Right renal cortex interstitium (tissue), 3 donors: Measurements from ENCODE around the gene BRICD5. TPM values are rescaled to one million over a fixed set of nuclear protein-coding genes. Genes with fewer than 3 reads are reported as not detected.

Source experiments
- DNase-seq, 3 donors: peaks; one replicate each; pipeline ENCODE4 v3.0.0-alpha.2; 2013; ENCODE audit warnings: low read depth in 3 of 3, low spot score in 2 of 3
- polyA plus RNA-seq, 3 donors: library from polyadenylated mRNA; unstranded; fragments of 120-200 nt; gene quantifications; one replicate each; pipeline ENCODE4 v1.2.1, GENCODE V29; 2013; ENCODE audit not compliant: insufficient read length in 3 of 3

The BRICD5 gene
- polyA plus RNA-seq, 3 donors, result 3.0 to 4.1 (median 3.0) TPM

DNA sequence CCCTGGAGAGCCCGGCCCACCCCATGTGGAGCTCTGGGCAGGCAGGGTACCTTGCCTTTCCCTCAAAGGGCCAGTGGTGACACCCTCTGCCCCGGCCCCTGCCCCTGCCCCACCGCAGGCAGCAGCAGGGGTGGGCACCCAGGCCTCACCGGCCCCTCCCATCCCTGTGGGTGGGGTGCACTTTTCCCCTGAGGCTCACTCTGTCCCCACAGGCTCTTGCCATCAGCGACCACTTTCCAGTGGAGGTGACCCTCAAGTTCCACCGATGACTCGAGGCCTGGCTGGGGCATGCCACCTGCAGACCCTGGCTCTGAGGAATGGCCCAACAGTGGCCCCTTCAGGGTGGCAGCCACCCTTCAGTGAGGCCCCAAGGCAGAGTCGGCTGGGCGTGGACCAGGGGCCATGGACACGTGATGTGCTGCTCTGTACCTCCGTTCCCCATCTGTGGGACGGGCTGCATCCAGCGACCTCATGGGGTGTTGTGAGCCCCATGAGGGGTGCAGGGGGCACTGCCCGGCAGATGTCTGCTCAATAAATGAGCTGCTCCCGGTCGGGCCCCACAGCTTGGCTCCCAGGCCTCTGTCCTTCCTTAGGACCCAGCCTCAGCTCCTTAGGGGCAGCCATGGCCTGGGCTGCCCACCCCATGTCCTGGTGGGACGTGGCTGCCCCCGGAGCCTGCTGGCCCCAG is 27.6 kb upstream of the BRICD5 start:
- no peak for DNase-seq

DNA sequence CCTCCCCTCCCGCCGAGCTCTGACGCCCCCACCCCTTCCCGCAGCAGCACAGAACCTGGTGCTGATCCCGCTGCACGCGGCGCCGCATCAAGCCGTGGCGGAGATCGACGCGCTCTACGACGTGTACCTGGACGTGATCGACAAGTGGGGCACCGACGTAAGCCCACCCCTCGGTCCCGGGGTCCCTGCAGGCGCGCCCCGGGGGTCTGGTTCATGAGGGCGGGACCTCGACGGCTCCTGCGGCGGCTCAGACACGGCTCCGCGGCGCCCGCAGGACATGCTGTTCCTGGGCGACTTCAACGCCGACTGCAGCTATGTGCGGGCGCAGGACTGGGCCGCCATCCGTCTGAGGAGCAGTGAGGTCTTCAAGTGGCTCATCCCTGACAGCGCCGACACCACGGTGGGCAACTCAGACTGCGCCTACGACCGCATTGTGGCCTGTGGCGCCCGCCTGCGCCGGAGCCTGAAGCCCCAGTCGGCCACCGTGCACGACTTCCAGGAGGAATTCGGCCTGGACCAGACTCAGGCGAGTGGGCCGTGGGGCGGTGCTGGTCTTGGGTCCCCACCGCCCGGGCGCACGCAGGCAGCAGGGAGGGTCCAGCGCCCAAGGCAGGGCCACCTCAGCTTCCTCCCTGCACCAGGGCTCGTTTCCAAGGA is 27.0 kb upstream of the BRICD5 start:
- DNase-seq, result no peak

DNA sequence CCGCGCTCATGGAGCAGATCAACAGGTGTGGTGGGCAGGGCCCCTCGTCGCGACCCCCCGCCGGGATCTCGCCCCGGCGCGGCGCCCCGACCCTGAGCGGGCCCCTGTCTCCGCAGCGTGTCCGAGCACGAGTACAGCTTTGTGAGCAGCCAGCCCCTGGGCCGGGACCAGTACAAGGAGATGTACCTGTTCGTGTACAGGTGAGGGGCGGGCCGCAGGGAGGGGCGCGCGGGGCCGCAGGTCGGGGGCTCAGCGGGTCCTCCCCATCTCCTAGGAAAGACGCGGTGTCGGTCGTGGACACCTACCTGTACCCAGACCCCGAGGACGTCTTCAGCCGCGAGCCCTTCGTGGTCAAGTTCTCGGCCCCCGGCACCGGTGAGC is 26.4 kb upstream of the BRICD5 start:
- no peak for DNase-seq

DNA sequence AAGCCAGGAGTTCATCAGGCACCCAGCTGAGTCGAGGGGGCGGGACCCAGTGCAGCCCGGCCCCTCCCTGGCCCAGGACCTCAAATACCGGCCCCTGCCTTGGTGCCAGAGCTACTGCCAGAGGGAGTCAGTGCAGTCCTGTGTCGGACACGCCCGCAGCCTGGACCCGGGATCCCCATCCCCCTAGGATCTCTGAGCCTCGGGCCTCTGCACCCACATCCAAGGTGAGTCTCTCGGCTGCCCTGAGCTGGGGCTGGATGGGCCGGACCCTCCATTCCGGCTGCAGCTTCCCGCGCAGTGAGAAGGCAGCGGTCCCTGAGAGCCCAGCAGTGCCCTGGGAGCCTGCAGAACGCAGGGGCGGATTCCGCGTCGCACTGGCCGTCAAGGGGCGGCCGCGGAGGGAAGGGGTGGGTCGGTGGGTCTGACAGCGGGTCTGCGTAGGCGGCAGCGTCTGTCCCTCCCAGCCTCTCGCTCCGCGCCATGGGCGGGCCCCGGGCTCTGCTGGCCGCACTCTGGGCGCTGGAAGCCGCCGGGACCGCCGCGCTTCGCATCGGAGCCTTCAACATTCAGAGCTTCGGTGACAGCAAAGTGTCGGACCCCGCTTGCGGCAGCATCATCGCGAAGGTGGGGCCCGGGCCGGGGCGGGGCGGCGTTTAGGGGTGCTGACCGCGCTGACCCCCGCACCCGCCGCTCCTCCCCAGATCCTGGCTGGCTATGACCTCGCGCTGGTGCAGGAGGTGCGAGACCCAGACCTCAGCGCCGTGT is 25.9 kb upstream of the BRICD5 start, which contains the start of gene DNASE1L2:
Gene DNASE1L2 (plus strand): TSS at position 108 of the 765 bp plus-strand sequence. CDS start 373 bp downstream, at position 481.
- DNase-seq, result no peak

DNA sequence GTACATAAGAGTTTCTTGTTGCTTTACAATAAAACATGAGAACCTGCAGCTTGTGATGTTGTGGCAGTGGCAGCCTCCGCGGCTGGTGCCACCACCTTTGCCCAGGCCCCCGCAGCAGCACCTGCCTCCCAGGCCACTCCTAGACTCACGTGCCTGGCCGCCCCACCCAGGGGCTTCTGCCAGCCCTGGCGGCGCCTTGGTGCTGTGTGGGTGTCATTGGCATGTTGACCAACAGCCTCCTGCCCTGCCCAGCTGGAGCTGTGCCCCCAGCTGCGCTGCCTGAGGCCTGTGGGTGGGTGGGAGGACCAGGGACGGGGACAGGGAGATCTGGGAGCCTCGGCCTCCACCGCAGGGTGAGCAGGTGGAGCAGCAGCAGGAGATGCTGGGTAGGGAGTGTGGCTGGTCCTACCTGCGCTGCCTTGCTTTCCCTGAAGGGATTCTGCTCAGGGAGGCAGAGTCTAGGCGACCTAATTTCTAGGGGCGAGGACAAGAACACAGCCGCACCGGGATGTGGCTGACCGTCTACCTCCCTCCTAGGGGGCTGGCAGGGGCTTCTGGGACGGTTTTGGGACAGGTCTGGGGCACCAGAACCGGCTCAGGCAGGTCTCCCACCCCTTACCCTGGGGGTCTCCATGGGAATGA is 25.2 kb upstream of the BRICD5 start:
- DNase-seq, result no peak

DNA sequence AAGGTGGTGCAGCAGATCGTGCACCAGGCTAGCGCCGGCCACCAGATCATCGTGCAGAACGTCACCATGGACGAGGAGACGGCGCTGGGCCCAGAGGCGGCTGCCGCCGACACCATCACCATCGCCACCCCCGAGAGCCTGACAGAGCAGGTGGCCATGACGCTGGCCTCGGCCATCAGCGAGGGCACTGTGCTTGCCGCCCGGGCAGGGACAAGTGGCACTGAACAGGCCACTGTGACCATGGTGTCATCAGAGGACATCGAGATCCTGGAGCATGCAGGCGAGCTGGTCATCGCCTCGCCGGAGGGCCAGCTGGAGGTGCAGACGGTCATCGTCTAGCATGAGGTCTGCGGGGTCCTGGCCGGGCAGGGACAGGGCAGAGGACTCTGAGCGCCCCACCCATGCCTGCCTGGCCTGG is 24.6 kb upstream of the BRICD5 start:
- no peak for DNase-seq

DNA sequence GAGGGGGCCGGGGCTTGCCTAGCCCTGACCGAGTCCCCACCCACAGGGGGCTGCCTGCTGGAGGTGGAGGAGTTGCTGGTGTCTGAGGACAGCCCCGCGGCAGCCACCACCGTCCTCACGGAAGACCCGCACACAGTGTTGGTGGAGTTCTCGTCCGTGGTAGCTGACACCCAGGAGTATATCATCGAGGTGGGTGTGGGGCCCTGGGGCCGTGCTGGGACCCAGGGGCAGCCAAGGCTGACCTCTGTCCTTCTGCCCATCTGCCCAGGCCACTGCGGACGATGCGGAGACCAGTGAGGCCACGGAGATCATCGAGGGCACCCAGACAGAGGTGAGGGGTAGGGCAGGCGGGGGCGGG is 24.1 kb upstream of the BRICD5 start:
- no peak for DNase-seq

DNA sequence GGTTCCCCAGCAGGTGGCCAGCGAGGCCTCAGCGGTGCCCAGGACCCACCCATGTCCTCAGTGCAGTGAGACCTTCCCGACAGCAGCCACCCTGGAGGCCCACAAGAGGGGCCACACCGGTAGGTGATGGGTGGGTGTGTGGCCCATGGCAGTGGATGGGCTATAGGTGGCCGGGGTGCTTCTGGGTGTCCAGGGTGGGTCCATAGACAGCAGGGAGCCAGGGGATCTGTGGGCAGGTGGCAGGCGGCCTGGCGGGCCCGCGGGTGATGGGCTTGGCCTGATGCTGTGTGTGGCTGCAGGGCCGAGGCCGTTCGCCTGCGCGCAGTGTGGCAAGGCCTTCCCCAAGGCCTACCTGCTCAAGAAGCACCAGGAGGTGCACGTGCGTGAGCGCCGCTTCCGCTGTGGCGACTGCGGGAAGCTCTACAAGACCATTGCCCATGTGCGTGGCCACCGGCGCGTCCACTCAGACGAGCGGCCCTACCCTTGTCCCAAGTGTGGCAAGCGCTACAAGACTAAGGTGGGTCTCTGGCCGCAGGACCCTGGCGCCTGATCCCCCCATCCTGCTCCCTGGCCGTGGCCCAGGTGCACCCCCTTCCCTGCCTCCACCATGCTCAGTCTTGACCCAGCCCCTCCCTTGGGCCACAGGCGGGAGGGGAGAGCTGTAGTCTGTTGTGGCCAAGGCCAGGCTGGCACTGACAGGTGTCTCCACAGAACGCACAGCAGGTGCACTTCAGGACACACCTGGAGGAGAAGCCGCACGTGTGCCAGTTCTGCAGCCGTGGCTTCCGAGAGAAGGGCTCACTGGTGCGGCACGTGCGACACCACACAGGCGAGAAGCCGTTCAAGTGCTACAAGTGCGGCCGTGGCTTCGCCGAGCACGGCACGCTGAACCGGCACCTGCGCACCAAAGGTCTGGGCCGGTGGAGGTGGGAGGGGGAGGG is 23.5 kb upstream of the BRICD5 start:
- no peak for DNase-seq

DNA sequence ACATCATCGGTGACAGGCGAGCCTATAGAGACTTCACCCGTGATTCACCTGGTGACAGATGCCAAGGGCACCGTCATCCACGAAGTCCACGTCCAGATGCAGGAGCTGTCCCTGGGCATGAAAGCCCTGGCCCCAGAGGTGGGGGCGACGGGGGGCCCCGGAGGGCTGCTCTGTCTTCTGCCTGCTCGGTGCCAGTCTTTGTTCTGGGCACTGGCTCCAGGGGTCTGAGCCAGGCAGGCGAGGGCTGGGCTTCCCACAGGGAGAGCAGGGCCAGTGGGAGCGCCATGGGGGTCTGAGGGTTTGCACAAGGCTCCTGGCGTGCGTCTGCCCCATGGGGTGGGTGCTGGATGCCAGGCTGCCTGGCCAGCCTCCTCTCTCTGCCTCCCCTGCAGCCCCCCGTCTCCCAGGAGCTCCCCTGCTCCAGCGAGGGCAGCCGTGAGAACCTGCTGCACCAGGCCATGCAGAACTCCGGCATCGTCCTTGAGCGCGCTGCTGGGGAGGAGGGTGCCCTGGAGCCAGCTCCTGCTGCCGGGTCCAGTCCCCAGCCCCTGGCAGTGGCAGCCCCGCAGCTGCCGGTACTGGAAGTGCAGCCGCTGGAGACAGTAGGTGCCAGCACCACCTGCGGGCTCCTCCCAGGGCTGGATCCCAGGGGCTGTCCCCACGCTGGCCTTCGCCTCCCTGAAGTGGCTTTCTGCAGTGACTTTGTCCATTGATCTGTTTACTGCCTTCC is 22.5 kb upstream of the BRICD5 start:
- DNase-seq, result no peak

DNA sequence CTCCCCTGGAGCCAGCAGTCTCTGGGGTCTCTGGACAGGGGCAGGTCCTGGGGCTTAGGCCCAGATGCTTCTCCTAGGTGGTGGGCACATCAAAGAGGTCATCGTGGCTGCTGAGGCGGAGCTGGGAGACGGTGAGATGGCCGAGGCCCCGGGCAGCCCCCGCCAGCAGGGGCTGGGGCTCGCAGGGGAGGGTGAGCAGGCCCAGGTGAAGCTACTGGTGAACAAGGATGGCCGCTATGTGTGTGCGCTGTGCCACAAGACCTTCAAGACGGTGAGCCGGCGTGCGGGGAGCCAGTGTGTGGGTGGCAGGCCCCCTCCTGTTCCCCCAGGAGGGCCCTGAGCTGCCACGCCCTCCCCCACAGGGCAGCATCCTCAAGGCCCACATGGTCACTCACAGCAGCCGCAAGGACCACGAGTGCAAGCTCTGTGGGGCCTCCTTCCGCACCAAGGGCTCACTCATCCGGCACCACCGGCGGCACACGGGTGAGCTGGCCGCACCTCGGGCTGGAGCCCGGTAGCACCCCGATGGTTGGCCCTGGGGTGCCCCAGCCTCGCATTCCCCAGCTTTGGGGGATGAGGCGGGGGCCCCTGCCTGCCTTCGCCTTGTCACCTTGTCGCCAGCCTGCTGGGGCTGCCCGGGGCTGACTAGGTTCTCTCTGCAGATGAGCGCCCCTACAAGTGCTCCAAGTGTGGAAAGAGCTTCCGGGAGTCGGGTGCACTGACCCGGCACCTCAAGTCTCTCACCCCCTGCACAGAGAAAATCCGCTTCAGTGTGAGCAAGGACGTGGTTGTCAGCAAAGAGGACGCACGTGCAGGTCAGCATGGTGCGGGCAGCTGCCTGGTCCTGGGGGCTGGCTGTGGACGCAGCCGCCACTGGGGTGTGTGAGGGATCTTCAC is 21.7 kb upstream of the BRICD5 start:
- DNase-seq, result no peak

DNA sequence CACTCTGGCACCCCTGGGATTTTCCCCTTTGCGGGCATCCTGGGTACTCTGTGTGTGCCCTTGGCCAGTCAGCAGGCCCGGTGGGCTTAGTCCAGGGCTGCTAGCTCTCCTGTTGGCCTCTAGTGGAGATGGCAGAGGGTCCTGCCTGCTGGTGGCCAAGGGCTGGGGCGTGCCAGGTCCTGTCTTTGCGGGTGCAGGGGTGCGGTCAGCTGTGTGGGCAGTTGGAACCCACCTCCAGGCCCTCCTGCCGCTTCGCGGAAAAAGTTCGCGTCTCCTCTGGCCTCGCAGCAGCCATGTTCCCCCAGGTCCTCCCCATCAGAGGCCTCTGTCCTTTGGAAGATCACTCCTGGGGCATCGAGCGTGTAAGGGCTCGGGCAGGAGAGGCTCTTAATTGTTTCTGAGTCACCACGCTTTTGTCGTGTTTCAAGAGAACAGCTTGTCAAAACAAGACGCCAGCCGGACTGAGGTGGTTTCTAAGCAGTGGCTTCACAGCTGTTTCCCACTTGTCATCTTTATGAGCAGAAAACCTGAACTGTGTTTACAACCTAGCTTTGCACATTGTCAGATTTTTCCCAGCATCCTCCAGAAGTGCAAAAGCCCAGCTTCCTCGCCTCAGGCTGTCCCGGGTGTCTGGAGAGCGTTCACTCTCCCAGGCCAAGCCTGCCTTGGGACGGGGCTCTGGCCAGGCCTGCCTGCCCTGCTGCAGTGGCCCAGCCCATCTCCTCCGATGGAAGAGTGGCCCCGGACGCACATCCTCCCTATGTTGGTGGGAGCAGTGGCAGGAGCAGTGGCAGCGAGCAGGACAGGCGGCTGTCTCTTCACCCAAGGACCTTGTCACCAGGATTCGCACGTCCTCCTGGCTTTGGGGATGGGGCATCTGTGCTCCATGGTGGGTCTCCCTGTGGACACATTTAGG is 20.6 kb upstream of the BRICD5 start:
- DNase-seq, result no peak

DNA sequence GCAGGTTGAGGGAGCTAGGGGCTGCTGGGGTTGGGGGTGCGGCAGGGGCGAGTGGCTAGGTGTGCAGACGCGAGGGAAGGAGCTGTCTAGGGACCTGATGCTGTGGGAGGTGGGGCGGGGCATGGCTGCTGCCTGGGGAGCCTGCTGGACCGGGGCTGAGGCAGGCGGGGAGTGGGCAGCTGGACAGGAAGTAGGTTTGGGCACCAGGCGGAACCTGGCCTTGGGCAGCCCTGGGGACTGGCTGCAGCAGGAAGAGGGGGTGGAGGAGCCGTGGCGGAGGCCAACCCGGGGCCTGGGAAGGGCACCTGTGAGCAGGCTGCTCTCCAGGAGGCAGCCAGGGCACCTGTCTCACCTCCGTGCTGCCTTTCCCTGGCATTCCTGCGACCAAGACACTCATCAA is 19.7 kb upstream of the BRICD5 start:
- no peak for DNase-seq

DNA sequence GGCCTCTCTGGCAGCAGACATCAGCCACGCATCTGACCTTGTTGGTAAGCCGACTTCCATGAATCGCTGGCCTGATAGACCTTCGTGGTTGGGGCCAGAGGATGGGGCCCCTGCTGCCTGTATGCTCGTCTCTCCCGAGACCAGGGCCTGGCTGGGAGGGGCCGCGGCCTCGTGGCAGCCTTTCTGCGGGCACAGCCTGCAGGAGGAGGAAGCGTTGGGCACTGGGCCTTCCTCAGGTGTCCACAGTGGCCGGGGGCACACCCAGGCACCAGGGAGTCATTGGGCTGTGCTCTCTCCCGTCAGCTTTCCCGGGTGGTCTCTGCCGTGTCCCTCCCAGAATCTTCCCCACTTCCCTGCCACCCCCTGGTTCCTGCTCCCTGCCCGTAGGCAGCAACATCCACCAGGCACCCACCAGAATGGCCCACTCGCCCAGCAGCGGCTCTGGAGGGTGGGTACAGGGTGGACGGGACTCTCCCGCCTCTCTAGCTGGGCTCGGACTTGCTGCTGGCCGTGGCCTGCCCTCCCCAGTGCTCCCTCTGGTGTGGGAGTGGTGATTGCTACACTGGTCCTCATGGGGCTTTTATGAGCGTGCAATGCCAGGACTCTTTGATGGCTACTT is 19.1 kb upstream of the BRICD5 start:
- no peak for DNase-seq

DNA sequence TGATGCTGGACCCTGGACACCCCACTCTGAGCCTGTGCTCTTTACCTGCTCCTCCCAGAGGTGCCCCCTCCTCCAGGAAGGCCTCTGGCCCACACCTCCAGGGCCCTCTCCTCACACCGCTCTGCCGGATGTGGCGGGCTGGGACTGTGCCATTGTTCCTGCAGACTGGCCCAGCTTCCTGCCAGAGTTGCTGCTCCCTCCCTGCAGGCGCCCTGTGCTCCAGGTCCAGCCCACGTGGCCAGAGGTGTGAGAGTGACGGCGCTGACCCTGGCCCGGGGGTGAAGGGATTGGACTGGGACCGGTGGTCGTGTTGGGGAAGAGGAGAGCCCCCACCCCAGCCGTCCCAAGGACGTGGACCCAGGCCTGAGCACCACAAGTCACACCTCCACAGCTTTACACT is 18.4 kb upstream of the BRICD5 start:
- DNase-seq, result no peak

DNA sequence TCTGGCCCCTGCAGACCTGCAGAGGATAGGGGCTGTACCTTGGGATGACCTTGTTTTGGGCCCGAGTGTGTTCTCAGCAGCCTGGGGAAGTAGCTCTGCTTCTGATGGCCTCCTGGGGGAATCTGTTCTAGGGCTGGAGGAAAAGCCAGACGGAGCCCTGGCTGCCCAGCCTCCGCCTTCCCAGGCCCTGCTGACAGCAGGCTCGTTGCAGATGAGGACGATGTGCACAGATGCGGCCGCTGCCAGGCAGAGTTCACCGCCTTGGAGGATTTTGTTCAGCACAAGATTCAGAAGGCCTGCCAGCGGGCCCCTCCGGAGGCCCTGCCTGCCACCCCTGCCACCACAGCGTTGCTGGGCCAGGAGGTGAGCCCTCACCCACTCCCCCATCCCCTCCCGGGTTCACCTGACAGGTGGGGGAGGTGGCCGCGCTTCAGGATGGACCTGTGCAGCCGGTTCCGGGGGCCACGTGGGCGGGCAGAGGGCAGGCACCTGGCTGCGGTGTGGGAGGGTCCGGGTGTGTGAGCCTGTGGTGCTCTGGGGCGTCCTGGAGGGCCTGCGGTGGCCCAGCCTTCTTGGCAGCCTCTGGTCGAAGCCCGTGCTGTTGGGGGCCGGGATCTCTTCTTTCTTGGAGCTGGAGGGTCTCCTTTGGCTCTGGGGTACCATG is 17.6 kb upstream of the BRICD5 start:
- DNase-seq, result no peak

DNA sequence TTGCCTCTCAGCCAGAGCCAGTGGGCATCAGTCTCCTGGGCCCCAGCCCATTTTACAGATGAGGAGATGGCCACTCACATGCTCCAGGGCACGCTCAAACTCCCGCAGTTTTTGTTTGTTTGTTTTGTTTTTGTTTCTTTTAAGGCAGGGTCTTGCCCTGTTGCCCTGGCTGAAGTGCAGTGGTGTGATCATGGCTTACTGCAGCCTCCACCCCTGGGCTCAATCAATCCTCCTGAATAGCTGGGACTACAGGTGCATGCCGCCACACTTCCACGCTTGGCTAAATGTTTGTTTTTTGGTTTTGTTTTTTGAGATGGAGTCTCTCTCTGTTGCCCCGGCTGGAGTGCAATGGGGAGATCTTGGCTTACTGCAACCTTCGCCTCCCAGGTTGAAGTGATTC is 16.3 kb upstream of the BRICD5 start:
- DNase-seq, result no peak
